Stimulated activated CD8-positive, alpha-beta memory T cell treated with anti-CD3 and anti-CD28 coated beads, Interleukin-4, amount 100 ng/mL, for 24 hours (primary cell): ENCODE results near the gene SPECC1.
A peak's percentile ranks its signal among the peaks of the same experiment; 100 is the strongest.
"Not testable (repeated sequence)": the region's sequence is repeated elsewhere in the genome, so short reads cannot be mapped to it uniquely, and the experiment has no call there.

ENCODE experiments used
- DNase-seq: peaks from one replicate; pipeline ENCODE4 v3.0.0-alpha.2; 2020; ENCODE audit warnings: low read depth

The SPECC1 gene

DNA sequence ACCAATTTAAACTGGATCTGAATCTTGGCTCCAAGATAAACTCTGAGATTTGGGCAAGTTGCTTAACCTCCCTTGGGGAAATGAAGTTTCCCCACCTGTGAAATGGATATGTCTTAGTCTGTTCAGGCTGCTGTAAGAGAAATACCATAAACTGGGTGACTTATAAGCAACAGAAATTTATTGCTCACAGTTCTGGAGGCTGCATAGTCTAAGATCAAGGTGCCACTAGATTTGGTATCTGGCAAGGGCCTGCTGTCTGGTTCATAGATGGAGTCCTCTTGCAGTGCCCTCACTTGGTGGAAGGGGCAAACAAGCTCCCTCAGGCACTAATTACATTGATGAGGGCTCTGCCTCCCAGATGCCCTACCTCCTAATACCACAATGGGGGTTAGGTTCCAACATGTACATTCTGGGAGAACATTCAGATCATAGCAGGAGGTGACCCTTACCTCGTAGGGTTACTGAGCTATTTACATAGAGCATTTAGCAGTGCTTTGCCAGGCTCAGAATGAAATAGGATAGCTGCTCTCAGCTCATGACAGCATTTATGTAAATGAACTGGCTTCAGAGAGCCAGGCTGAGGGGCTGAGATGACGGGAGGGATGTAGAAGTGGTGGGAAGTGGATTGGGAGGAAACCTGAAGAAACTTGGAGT lies 83.9 kb downstream of the SPECC1 start:
- DNase-seq, result no peak

DNA sequence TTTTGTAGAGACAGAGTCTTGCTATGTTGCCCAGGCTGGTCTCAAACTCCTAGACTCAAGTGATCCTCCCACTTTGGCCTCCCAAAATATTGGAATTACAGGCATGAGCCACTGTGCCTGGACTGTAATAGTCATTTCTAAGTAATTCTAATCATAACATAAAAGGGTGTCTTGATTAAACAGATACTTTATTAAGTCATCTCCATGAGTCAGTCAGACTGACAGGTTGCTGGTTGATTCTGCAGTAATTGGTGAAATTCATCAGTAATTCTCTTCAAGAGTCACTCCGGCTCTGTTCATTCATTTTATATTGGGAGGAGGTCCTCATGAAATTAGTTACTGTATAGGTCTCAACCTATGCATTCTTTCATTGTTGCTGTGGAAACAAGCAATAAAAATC lies 85.6 kb downstream of the SPECC1 start:
- no peak for DNase-seq

DNA sequence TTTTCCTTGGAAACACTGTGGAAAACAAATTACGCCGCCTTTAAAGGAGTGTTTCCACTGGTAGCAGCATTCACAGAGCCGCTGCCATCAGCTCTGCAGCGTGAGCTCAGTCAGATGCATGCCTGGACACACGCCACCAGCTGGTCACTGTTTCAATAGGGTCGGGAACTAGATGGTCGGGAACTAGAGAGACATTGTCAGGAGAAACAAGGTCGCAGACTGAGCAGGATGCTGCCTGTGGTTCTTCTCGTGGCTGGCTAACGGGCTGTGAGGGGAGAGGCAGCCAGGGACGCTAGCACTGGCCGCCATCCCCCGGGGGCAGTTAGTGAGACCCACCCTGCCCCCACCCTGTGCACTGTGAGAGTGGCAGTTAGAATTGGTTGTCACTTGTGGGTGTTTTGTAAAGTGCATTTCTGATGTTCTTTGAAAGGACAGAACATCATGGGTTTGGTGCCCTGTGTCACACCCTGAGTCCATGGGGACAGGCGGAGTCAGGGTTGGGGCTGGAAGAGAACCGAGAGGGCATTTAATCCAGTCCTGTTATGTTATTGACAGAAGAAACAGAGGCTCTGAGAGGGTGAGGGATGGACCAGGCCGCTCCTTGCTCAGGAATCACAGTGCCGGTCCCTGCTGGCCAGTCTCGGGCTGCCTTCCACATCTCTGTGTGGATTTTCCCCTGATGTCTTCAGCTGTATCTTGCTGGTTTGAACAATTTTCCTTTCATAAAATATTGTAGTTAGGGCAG lies 86.3 kb downstream of the SPECC1 start:
- no peak for DNase-seq

DNA sequence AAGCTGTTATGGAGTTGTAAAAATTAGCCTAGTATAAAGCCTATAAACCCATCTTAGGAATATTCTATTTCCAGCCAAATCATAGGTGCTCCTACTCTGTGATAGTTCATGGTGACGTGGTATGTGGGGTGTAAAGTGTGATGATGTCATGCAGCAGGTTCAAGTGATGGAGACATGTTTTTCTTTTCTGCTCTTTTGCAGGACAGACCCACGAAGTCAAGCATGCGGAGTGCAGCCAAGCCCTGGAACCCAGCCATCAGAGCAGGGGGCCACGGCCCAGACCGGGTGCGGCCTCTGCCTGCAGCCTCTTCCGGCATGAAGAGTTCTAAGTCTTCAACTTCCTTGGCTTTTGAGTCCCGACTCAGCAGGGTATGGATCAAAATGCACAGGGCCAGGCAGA lies 87.3 kb downstream of the SPECC1 start:
- no peak for DNase-seq

DNA sequence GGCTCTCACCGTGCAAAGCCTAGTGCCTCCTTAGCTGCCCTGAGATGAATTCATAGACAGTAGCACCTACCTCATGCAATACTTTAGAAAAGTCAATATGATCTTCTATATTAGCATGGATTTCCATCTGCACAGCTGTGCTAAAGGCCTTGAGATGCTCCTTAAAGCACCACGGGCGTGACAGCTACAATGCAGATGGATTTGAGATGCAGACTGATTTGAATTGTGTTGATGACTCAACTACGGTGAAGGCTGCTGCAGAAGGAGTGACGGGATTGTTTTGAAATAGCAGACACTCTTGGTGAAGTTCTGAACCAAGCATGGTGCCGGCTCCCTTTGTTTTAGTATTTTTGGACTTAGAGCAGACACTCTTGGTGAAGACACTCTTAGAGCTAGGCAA lies 88.2 kb downstream of the SPECC1 start:
- no peak for DNase-seq

DNA sequence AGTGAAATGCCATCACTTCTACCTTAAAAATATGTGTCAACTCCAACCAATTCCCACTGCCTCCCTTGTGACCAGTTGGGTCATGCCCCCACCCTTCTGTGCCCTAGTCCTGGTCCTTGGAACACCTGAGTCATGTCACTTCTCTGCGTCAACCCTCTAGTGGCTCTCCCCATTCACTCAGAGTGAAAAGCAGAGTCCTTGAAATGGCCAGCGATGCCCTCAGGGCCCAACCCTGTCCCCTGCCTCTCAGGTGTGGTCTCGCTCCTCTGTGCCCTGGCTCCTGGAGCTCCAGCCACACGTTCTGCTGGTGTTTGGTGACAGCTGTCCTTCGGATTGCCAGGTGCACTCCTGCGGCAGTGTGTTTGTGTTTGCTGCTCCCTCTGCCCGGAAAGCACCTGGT lies 89.2 kb downstream of the SPECC1 start:
- no peak for DNase-seq

DNA sequence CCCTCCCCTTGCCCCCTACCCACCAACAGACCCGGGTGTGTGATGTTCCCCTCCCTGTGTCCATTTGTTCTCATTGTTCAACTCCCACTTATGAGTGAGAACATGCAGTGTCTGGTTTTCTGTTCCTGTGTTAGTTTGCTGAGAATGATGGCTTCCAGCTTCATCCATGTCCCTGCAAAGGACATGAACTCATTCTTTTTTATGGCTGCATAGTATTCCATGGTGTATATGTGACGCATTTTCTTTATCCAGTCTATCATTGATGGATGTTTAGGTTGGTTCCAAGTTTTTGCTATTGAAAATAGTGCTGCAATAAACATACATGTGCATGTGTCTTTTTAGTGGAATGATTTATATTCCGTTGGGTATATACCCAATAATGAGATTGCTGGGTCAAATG lies 91.6 kb downstream of the SPECC1 start:
- not testable (repeated sequence) for DNase-seq

DNA sequence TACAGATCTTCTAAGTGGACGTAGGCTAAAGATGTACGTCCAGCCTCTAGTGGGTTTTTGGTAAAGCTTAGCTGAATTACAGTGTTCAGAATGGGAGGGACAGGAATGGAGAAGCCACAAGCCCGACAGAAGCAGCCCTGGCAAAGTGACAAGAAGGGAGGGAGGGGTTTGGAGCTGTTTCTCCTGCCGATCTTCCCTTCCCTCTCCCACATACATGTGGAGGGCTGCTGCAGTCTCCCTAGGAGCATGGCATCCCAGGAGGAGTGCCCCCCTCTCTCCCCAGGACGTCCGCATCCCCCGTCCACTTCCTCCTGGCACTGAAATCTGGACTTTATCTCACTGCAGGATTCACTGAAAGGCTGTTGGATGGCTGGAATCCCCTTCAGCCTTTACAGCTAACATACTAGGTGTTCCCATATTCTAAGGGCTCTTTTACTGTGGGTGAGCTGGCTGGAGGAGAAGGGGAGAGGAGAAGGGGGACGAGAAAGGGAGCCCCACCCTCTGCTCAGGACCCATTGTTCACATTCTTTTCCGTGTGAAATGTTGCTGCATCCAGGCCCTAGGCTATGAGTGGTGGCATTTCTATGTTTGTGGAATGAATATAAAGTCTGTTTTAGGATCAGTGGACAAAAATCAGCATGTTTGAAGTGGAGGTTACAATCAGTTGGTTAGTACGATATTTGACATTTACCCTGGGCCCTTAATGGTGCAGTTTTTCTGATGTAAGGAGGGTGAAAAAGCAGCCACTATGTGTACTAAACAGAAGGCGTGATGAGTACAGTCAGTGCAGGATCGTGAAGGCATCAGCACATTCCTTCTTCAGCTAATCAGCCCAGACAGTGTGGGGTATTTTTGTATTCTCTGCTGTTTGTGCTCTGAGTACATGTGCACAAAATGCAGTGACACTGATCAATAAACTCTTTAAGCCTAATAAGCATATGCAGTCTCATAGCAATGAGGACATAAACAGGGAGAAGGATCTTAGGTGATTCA lies 94.6 kb downstream of the SPECC1 start:
- DNase-seq, result no peak

DNA sequence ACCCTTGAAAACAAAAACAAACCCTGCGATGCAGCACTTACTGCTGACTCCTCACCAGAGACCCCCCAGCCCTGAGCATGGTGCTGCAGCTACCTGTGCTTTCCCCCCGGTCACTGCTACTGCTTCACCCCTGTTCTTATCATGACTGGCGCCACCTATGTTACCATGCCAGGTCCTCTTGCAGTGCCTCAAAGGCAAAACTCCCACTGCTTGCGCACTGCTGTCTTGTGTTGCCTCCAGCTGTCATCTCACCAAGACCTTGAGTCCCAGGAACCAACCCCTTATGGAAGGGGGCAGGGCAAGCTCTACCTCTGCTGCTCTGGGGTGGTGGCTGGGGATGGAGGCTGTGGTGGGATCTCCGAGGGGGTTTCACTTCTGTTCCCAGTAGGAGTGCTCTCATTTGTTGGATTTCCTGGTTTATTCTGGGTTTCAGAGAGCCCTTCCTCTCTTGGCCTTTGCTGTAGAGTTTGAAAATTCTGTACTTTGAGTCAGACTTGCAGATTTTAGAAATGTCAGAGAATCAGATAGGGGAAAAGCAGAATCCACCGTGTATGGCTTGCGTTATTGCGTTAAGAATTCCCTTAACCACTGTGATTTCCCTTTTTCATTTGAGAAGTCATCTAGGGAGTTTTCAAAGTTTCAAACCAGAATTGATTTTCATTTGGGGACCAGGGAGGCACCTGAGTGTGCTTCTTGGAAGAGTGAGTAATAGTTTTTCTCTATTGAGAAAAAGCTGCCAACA lies 96.6 kb downstream of the SPECC1 start:
- no peak for DNase-seq

DNA sequence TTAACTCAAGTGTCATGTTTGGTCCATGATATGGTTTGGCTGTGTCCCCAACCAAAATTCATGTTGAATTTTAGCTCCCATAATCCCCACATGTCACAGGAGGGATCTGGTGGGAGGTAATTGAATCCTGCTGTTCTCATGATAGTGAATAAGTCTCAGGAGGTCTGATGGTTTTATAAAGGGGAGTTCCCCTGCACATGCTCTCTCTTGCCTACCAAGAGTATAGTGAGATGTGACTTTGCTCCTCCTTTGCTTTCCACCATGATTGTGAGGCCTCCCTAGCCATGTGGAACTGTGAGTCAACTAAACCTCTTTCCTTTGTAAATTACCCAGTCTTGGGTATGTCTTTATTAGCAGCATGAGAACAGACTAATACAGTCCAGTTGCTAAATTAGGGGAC lies 97.3 kb downstream of the SPECC1 start:
- DNase-seq, result not testable (repeated sequence)

DNA sequence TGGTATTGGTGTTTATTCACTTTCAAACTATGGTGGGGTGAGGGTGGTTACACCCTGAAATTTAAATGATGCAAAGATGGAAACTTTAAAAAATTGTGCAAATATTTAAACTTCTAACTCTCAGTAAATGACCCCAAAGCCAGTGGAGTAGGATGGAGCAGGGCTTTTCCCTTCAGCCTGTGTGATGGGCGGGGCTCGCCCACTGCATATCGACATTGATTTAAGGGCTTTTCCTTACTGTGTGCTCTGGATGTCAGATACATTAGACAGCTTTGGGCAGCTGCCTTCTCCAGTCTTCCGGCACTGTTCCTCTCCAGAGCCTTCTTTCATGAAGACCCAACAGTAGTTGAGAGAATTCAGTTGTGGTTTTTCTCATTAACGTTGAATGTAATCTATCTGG lies 99.9 kb downstream of the SPECC1 start:
- DNase-seq, result no peak

DNA sequence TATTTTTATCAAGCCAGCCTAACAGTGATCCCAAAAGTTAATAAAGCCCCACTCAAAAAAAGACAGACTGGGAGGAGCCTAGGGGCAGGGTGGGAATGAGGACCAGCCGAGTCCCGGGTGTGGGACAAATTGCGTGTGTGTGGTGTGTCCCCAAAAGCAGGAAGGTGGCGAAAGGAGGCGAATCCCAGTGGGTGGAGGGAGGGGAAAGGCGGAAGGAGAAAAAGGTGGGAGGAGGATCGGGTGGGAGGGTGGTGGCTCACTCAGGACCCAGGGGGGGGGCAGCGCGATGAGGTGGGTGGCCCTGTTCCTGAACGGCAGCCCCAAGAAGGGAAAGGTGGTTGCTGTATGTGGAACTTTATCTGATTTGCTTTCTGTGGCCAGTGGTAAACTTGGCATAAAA lies 102.4 kb downstream of the SPECC1 start:
- no peak for DNase-seq

DNA sequence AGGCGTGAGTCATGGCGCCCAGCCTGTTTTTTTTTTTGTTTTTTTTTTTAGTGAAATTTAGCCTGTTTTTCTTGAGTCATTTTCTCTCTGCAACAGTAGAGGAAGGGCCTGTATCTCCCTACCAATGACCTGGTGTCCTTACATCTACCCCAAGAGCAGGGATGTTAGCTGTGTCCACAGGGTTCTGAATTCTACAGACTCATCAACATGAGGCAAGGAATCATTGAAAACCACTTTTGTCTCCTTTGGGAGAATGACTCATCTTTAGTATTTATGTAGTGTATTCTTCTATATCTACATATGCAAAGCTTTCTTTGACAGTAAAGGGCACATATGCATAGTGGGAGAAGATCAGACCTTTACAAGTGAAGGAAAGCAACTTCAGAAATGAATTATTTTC lies 105.3 kb downstream of the SPECC1 start:
- DNase-seq, result no peak

DNA sequence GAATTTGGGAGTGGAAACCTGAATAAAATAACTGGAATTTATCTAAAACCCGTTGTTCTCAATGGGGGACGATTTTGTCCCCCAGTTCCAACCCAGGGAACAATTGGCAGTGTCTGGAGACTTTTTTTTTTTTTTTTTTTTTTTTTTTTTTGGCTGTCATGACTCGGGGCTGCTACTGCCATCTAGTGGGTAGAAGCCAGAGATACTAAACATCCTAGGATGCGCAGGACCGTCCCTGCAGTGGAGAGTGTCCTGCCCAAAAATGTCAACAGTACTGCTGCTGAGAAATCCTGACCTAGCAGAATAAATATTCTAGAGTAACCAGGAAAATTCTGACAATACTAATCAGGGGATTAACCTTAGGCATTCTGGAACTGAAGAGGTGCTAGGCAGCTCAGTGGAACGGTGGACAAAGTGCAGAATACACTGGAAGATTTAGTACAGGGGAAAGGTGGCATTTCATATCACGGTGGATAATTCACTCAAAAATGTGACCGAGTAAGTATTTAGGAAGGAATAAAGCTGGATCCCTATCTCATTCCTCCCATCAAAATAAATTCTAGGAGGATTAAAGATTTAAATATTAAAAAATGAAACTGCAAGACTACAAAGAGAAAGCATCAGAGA lies 107.6 kb downstream of the SPECC1 start:
- DNase-seq, result peak; percentile 4

DNA sequence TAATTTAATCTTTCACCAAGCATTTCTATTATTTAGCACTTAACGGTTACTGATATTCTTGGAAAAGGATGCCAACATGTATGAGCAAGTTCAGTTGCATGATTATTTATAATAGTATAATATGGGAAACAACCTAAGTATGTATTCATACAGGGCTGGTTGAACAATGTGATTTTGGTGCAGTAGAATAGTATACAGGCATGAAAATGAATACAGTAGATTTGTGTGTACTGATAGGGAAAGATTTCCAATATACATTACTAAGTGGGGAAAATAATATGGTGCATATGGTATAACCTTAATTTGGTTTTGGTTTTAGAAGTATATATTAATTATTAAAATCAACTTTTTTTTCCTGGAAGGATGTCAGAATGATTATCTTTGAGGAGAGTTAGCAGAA lies 109.1 kb downstream of the SPECC1 start:
- no peak for DNase-seq

DNA sequence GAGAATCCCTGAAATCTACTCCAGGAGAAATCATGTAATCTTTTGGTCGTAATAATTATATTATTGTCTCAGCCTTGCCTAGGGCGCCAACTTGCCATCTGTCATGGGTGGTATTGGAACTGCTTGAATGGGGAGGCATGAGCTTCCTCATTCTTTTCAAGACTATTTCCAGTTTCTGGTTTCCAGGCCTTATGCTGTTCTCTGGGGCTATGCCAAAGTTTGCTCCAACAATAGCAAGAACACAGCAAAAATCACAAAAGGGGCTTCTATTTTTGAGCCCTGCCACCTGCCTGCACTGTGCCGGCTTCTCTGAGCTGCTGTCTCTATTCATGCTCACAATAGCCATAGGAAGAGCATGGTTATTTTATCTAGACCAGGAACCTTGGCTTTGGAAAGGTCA lies 111.7 kb downstream of the SPECC1 start:
- no peak for DNase-seq

DNA sequence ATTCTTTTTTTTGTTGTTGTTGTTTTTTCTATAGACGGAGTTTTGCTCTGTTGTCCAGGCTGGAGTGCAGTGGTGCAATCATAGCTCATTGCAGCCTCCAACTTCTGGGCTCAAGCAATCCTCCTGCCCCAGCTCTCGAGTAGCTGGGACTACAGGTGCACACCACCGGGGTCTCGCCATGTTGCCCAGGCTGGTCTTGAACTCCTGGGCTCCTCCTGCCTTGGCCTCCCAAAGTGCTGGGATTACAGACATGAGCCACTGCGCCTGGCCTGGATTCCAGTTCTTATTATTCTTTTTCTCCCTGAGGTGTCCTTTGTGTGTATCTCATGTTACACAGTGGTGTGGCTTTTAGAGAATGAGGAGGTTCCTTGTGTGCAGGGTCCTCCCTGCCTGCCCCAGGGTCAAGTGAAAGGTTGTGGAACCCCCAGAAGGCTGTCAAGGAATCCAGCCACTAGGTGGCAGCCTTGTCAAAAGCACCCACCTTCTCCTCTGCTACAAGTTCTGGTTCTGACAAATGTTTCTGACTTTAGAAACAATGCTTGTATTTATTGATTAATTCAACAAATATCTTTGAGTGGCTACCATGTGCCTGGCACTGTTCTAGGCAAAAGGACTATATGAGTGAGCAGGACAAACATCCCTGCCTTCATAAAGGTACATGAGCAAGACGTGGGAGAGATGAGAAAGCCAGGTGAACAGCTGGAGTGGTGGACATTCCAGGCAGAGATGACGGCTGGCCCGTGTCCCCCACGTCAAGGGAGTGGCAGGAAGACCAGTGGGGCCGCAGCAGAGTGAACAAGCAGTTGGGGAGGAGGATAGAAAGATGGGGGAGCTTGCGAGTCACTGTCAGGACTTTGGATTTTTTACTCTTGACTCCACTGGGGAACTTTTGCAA lies 112.4 kb downstream of the SPECC1 start:
- peak; percentile 57 for DNase-seq

DNA sequence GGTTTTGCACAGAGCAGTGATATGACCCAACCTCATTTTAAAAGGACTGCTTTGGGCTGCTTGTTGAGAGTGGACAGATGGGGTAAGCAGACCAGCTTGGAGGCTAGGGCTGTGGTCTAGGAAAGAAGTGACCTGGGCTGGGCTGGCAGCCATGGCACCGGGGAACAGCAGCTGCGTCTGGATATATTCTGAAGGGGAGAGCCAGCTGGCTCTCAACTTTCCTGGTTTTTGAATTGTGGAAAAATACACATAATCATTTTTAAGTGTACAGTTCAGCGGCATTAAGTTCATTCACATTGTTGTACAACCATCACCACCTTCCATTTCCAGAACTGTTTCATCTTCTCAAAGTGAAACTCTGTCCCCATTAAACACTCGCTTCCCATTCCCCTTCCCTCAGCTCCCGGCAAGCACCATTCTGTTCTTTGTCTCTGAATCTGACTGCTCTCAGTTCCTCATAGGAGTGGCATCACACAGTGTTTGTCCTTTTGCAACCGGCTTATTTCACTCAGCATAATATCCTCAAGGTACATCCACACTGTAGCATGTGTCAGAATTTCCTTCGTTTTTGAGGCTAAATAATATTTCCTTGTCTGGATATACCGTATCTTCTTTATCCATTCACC lies 113.2 kb downstream of the SPECC1 start:
- no peak for DNase-seq

DNA sequence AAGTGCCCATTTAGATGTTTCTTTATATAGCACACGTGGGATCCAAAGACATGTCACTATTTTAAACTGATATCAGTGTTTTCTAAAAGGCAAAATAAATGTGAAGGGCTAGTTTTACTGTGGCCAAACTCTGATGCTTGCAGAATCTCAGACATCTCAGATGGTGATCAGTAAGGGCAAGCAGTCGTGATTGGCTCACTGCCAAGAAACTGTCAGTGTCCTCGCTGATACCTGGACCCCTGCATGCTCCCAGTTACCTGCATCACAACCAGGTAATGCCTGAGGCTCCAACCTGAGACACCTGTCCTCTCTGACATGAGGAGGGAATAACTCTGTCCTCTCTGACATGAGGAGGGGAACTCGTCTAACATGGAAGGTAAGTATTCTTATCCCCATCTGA lies 114.0 kb downstream of the SPECC1 start:
- DNase-seq, result no peak

DNA sequence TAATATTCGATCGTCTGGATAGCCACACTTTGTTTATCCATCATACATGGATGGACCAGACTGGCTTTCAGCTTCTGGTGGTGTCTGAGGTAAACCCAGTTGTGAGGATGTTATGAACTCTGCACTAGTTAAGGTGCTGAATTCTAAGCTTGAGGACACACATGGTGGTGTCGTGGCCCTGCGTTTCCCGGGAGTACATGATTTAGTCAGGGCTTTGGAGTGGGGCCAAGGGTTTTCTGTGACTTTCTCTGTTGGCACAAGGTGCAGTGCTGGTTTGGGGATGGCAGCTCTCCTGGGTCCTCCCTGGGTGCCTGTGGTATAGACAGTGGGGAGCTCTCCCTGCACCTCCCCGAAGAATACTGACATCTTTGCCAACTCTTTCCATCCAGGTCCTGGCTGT lies 116.6 kb downstream of the SPECC1 start:
- no peak for DNase-seq
